Glutamatergic neuron (in vitro differentiated cells): Measurements from ENCODE around the gene SNAPIN. TPM values are rescaled to one million over a fixed set of nuclear protein-coding genes. Genes with fewer than 3 reads are reported as not detected.

Experiments used
- DNase-seq: peaks from one replicate; pipeline ENCODE4 v3.0.0; 2022
- H3K27ac Mint-ChIP-seq: one replicate; pipeline ENCODE4 v1.8.0; 2020; ENCODE audit warnings: mild to moderate bottlenecking, mixed read lengths, inconsistent platforms; ENCODE audit not compliant: unreplicated experiment
- H3K27me3 Mint-ChIP-seq: one replicate; pipeline ENCODE4 v1.8.0; 2020; ENCODE audit warnings: mild to moderate bottlenecking, moderate library complexity, mixed read lengths, inconsistent platforms; ENCODE audit not compliant: unreplicated experiment
- H3K36me3 Mint-ChIP-seq: one replicate; pipeline ENCODE4 v1.8.0; 2020; ENCODE audit warnings: mild to moderate bottlenecking, mixed read lengths, inconsistent platforms; ENCODE audit not compliant: unreplicated experiment
- H3K4me1 Mint-ChIP-seq: one replicate; pipeline ENCODE4 v1.8.0; 2020; ENCODE audit warnings: mild to moderate bottlenecking, low read depth, mixed read lengths, inconsistent platforms; ENCODE audit not compliant: unreplicated experiment
- H3K4me3 Mint-ChIP-seq: one replicate; pipeline ENCODE4 v1.8.0; 2020; ENCODE audit warnings: mild to moderate bottlenecking, mixed read lengths, inconsistent platforms; ENCODE audit not compliant: unreplicated experiment
- H3K9me3 Mint-ChIP-seq: one replicate; pipeline ENCODE4 v1.8.0; 2020; ENCODE audit warnings: mild to moderate bottlenecking, moderate library complexity, mixed read lengths, inconsistent platforms; ENCODE audit not compliant: unreplicated experiment
- microRNA-seq: library from miRNA; unstranded; fragments of <30 nt; microRNA quantifications from one replicate; pipeline ENCODE4, GENCODE V29; 2020; ENCODE audit not compliant: unreplicated experiment
- total RNA-seq: library from RNA; stranded (reverse); fragmentation: NEBNext Ultra II Directional; extraction: Animal tissue kit (Norgen Biotek cat#: 25700); gene quantifications from one replicate; pipeline ENCODE4 v1.2.1, GENCODE V29; 2021; ENCODE audit not compliant: unreplicated experiment
- TF ChIP-seq, protein P1 (sequence below): fragments of 200-600 bp; sonication (generic); IDR thresholded peaks from one replicate; pipeline ENCODE4 v1.5.0; 2021; ENCODE audit not compliant: partially characterized antibody, unreplicated experiment

SNAPIN gene
- total RNA-seq, 1 donor from 2014 or later: 30.8 TPM

DNA sequence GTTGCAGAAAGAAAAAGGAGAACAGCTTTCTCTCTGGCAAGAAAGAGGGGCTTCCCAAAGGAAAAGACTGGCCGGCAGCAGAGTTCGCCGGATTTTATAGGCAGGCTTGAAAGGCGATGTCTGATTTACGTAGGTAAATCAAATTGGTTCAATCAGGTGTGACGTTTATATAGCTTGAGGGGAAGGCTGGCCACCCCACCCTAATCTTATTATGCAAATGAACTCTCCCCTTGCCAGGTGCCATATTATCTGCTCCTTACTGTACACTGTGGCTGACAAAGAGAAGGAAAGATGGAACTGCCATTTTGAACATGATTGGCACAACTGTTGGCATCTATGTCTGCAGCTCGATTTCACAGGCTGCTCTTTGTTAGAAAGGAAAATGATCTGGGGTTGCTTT is 52.5 kb downstream of the SNAPIN start:
- H3K4me1 Mint-ChIP-seq: no peaks in the 10 kb centered on the region
- no peak for DNase-seq
- no peak overlapping the region for H3K4me3 Mint-ChIP-seq
- TF ChIP-seq, protein P1, sequence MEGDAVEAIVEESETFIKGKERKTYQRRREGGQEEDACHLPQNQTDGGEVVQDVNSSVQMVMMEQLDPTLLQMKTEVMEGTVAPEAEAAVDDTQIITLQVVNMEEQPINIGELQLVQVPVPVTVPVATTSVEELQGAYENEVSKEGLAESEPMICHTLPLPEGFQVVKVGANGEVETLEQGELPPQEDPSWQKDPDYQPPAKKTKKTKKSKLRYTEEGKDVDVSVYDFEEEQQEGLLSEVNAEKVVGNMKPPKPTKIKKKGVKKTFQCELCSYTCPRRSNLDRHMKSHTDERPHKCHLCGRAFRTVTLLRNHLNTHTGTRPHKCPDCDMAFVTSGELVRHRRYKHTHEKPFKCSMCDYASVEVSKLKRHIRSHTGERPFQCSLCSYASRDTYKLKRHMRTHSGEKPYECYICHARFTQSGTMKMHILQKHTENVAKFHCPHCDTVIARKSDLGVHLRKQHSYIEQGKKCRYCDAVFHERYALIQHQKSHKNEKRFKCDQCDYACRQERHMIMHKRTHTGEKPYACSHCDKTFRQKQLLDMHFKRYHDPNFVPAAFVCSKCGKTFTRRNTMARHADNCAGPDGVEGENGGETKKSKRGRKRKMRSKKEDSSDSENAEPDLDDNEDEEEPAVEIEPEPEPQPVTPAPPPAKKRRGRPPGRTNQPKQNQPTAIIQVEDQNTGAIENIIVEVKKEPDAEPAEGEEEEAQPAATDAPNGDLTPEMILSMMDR: no peak
- H3K27ac Mint-ChIP-seq: no peak overlapping the region
- H3K9me3 Mint-ChIP-seq: no peaks in the 10 kb centered on the region
- H3K36me3 Mint-ChIP-seq: no peaks in the 10 kb centered on the region
- H3K27me3 Mint-ChIP-seq: no peaks in the 10 kb centered on the region

Small RNA genes within 50 kb of the gene (microRNA-seq; reads per million reads assigned to microRNA genes)
- not detected for gene MIR8083

Other genes starting within 250 kb of the SNAPIN start
- not detected for gene S100A7A, start 242.2 kb upstream of the SNAPIN start, total RNA-seq
- not detected for gene S100A7, start 198.1 kb upstream of the SNAPIN start, total RNA-seq
- gene S100A6, start 122.7 kb upstream of the SNAPIN start, total RNA-seq: 41.9 TPM
- gene S100A5, start 117.8 kb upstream of the SNAPIN start, total RNA-seq: not detected
- 4.7 TPM for gene S100A4, start 112.9 kb upstream of the SNAPIN start, total RNA-seq
- gene S100A3, start 109.4 kb upstream of the SNAPIN start, total RNA-seq: not detected
- 1.1 TPM for gene S100A2, start 92.9 kb upstream of the SNAPIN start, total RNA-seq
- gene S100A16, start 45.6 kb upstream of the SNAPIN start, total RNA-seq: 1.1 TPM
- gene S100A14, start 42.4 kb upstream of the SNAPIN start, total RNA-seq: not detected
- gene S100A13, start 31.2 kb upstream of the SNAPIN start, total RNA-seq: 92.8 TPM
- 35.4 TPM for gene S100A1, start 30.3 kb upstream of the SNAPIN start, total RNA-seq
- 84.7 TPM for gene CHTOP, start 24.6 kb upstream of the SNAPIN start, total RNA-seq
- 221 TPM for gene ILF2, start 12.3 kb downstream of the SNAPIN start, total RNA-seq
- gene NPR1, start 20.0 kb downstream of the SNAPIN start, total RNA-seq: not detected
- 56.7 TPM for gene INTS3, start 69.3 kb downstream of the SNAPIN start, total RNA-seq
- gene SLC27A3, start 116.7 kb downstream of the SNAPIN start, total RNA-seq: 10.8 TPM